ENCODE measurements around the gene NDUFB6.
"Not testable (repeated sequence)": the region's sequence is repeated elsewhere in the genome, so short reads cannot be mapped to it uniquely, and the experiment has no call there.

GRCh38 chr9:32548213-32548612, 24.7 kb downstream of the NDUFB6 start:
- TF ChIP-seq POLR2A, CTCF (IDR thresholded peaks at IDR 0.05): not testable (repeated sequence)
